Germinal center (tissue), 1 donor: ENCODE measurements around the gene MAP4K3.

ENCODE experiments used
- DNase-seq: peaks from one replicate; pipeline ENCODE4 v3.0.0; 2012; ENCODE audit warnings: mixed read lengths, low spot score

The MAP4K3 gene

GRCh38 chr2:39241588-39241987 lies 195.5 kb downstream of the MAP4K3 start:
- no peak for DNase-seq

GRCh38 chr2:39240758-39241157 lies 196.3 kb downstream of the MAP4K3 start:
- no peak for DNase-seq

- DNase-seq, result no peak
Observed at GRCh38 chr2:39234754-39235153, 202.3 kb downstream of the MAP4K3 start.

- DNase-seq, result no peak
Observed at GRCh38 chr2:39232141-39232540, 204.9 kb downstream of the MAP4K3 start.

GRCh38 chr2:39228413-39229209 lies 208.5 kb downstream of the MAP4K3 start:
- peak; percentile 25 for DNase-seq

GRCh38 chr2:39227628-39228412 lies 209.3 kb downstream of the MAP4K3 start:
- DNase-seq, result peak; percentile 74

- no peak for DNase-seq
Observed at GRCh38 chr2:39225567-39225966, 211.5 kb downstream of the MAP4K3 start.

GRCh38 chr2:39223909-39224308 lies 213.2 kb downstream of the MAP4K3 start:
- DNase-seq, result no peak

- no peak for DNase-seq
Observed at GRCh38 chr2:39221459-39221858, 215.6 kb downstream of the MAP4K3 start.

GRCh38 chr2:39220136-39220535 lies 216.9 kb downstream of the MAP4K3 start:
- no peak for DNase-seq

- no peak for DNase-seq
Observed at GRCh38 chr2:39218391-39218790, 218.7 kb downstream of the MAP4K3 start.

- no peak for DNase-seq
Observed at GRCh38 chr2:39217192-39217550, 219.9 kb downstream of the MAP4K3 start.

GRCh38 chr2:39216346-39217191 lies 220.5 kb downstream of the MAP4K3 start:
- DNase-seq, result no peak

- no peak for DNase-seq
Observed at GRCh38 chr2:39215545-39215944, 221.5 kb downstream of the MAP4K3 start.

- no peak for DNase-seq
Observed at GRCh38 chr2:39213015-39213414, 224.1 kb downstream of the MAP4K3 start.

- no peak for DNase-seq
Observed at GRCh38 chr2:39210846-39211245, 226.2 kb downstream of the MAP4K3 start.

- DNase-seq, result no peak
Observed at GRCh38 chr2:39203382-39203781, 233.7 kb downstream of the MAP4K3 start.

- DNase-seq, result no peak
Observed at GRCh38 chr2:39202639-39203369, 234.3 kb downstream of the MAP4K3 start.
